ENCODE data around the gene CACNA2D2. TPM values are rescaled to one million over a fixed set of nuclear protein-coding genes. Genes with fewer than 3 reads are reported as not detected.

The CACNA2D2 gene
- total and polyA plus RNA-seq, 2 of the 8 experiments (the other 6 are each of a cell fraction or from before 2014, with no cell fraction given), result 14.1 to 25.0 TPM

DNA sequence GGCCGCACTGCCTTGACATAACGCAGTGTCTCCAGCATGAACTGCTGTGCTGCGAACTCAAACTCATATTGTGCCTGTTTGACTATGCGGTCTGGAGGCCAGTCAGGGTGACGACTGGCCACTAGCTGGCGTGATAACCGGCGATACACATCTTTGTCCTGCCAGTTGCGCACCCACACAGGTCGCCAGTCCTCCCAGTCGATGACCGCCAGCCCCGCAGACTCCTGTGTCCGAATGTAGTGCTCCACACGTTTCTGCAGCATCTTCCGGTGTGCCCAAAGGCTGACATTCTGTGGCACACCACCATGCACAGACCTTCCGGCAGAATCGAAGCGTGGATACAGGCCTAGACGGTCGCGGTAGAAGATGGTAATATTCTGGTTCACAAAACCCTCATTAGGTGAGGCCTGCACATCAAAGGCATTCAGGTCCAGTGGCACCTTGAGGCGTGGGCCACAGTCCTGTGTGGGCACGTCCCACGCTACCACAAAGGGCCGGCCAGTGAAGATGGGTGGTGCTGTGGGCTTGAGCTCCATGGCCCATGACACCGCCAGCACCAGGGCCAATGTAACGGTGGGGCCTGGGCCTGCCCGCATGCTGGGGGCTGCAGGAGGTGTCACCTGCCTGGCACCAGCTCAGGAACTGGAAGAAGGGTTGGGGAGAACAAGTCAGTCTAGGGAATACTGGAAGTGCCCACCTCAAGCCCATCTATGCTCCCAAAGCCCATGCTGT is 183.4 kb downstream of the CACNA2D2 start:
- no peak overlapping the region for H3K23ac ChIP-seq (ENCODE audit: insufficient read length)
- TF ChIP-seq KDM5A (IDR thresholded peaks at IDR 0.05; ENCODE audit: low read length) (no peak), TBP (IDR thresholded peaks at IDR 0.05; ENCODE audit: low read depth, low read length) (no peak), RXRA (IDR thresholded peaks at IDR 0.05; ENCODE audit: insufficient read depth, low read depth, low read length) (no peak), PHF8 (conservative IDR thresholded peaks at IDR 0.05; ENCODE audit: low read depth, low read length) (no peak), FOSL1 (IDR thresholded peaks at IDR 0.05; ENCODE audit: insufficient read depth, low read depth, low read length) (no peak), CTBP2 (IDR thresholded peaks at IDR 0.05; ENCODE audit: borderline replicate concordance, insufficient read depth, insufficient read length, low read length) (no peak)
- TF ChIP-seq, protein P1, sequence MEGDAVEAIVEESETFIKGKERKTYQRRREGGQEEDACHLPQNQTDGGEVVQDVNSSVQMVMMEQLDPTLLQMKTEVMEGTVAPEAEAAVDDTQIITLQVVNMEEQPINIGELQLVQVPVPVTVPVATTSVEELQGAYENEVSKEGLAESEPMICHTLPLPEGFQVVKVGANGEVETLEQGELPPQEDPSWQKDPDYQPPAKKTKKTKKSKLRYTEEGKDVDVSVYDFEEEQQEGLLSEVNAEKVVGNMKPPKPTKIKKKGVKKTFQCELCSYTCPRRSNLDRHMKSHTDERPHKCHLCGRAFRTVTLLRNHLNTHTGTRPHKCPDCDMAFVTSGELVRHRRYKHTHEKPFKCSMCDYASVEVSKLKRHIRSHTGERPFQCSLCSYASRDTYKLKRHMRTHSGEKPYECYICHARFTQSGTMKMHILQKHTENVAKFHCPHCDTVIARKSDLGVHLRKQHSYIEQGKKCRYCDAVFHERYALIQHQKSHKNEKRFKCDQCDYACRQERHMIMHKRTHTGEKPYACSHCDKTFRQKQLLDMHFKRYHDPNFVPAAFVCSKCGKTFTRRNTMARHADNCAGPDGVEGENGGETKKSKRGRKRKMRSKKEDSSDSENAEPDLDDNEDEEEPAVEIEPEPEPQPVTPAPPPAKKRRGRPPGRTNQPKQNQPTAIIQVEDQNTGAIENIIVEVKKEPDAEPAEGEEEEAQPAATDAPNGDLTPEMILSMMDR (IDR thresholded peaks at IDR 0.05; ENCODE audit: control extremely low read depth in 1 of 3, insufficient read depth in 1 of 3, low read depth in 1 of 3, low read length in 3 of 3), result no peak
- peak overlapping the region; percentile 72; the same call in 1 of the 2 replicates for H3K27ac ChIP-seq (ENCODE audit: low read depth, low read length)
- no peak overlapping the region for H3K14ac ChIP-seq (ENCODE audit: insufficient read length)
- no peak overlapping the region for H3K56ac ChIP-seq (replicated peaks; ENCODE audit: insufficient read length, low read depth, low read length)
- H3K79me1 ChIP-seq (ENCODE audit: low read depth, low read length), result peaks cover 20% of the 10 kb centered on the region
- H2BK20ac ChIP-seq (ENCODE audit: low read length), result no peak overlapping the region
- 94% methylated on average over 29 of the region's 29 CpGs; no CpG with 5 or more reads in 1 of the 2 experiments for WGBS, 2 experiments (ENCODE audit: extremely low coverage in 1 of 2, insufficient coverage in 1 of 2, insufficient read length in 1 of 2, insufficient replicate concordance in 2 of 2, low coverage in 1 of 2, low lambda C conversion rate in 2 of 2, missing lambda C conversion rate in 1 of 2)
- H3K4me2 ChIP-seq (ENCODE audit: insufficient read depth in 1 of 2, low read depth in 2 of 2, low read length in 2 of 2), result peak overlapping the region; percentile 97
- H2BK15ac ChIP-seq (ENCODE audit: low read length), result peak overlapping the region; percentile 31
- peak overlapping the region; percentile 6 for H3K4ac ChIP-seq (replicated peaks; ENCODE audit: insufficient read length, low read depth, low read length)
- H4K91ac ChIP-seq (replicated peaks; ENCODE audit: insufficient read length, low read length), result peak overlapping the region; percentile 1
- no peak overlapping the region for H2BK120ac ChIP-seq (replicated peaks; ENCODE audit: low read depth, low read length)
- FAIRE-seq, result no peak
- H3K23me2 ChIP-seq (ENCODE audit: low read depth, low read length), result peaks cover 17% of the 10 kb centered on the region
- no peak for DNase-seq (ENCODE audit: low read depth in 1 of 2, low spot score in 2 of 2)
- H4K5ac ChIP-seq (ENCODE audit: insufficient read length, low read depth, low read length), result no peak overlapping the region
- no peaks in the 10 kb centered on the region for H3K27me3 ChIP-seq (replicated peaks in 1 of 4; ENCODE audit: control insufficient read depth in 3 of 4, extremely low read depth in 1 of 4, insufficient read depth in 3 of 4, low read length in 3 of 4)
- H4K20me1 ChIP-seq (replicated peaks in 1 of 2; ENCODE audit: control insufficient read depth in 1 of 2, insufficient read depth in 2 of 2, low read length in 2 of 2), result peaks cover 19 to 35% of the 10 kb centered on the region in 2 experiments
- no peak overlapping the region for H3K18ac ChIP-seq (ENCODE audit: extremely low read depth, low read length)
- H3K9me3 ChIP-seq (ENCODE audit: insufficient read depth in 2 of 2, low read depth in 1 of 2, low read length in 1 of 2), result no peaks in the 10 kb centered on the region
- H4K8ac ChIP-seq (ENCODE audit: extremely low read depth, insufficient read depth, low read length), result no peak overlapping the region
- no peak overlapping the region for H2AFZ ChIP-seq (ENCODE audit: low read length)
- H3K4me3 ChIP-seq (ENCODE audit: extremely low read depth in 1 of 4, insufficient read depth in 2 of 4, low read depth in 3 of 4, low read length in 4 of 4), result peak overlapping the region; percentile 89 to 96 (median 94)
- H2AK5ac ChIP-seq (ENCODE audit: low read depth, low read length), result peak overlapping the region; percentile 32; the same call in 1 of the 2 replicates
- H3K36me3 ChIP-seq (ENCODE audit: control insufficient read depth in 2 of 4, insufficient read depth in 4 of 4, low read length in 3 of 4), result peaks cover 16 to 34% (median 28%) of the 10 kb centered on the region in 4 experiments
- peaks cover 0 to 35% (median 19%) of the 10 kb centered on the region in 4 experiments; a peak in 6 of 7 replicates for H3K4me1 ChIP-seq (replicated peaks in 1 of 4; ENCODE audit: control insufficient read depth in 3 of 4, insufficient read depth in 4 of 4, low read length in 3 of 4)
- POLR2A ChIA-PET (ENCODE audit: partially characterized antibody), result interaction anchor here (0.7 to 12.6 kb wide), 14 partner anchors 10 to 161 kb away, joined by 3 to 149 read pairs (median 5); partner anchors contain the start of genes HYAL1, HYAL3, LSMEM2 and NAA80
- H2BK12ac ChIP-seq (ENCODE audit: low read depth, low read length), result no peak overlapping the region
- peaks cover 0 to 25% of the 10 kb centered on the region in 2 experiments; a peak in 3 of 4 replicates for H3K79me2 ChIP-seq (ENCODE audit: control insufficient read depth in 1 of 2, insufficient read depth in 2 of 2, low read length in 2 of 2)
- CTCF ChIA-PET (ENCODE audit: partially characterized antibody), result interaction anchor here (0.6 to 5.6 kb wide), 13 partner anchors 13 to 628 kb away, joined by 3 to 60 read pairs (median 5); partner anchors contain the start of genes HYAL1, HYAL3 and NAA80
- peak overlapping the region; percentile 62 for H2BK5ac ChIP-seq (ENCODE audit: low read depth, low read length)
- H3K9ac ChIP-seq (replicated peaks in 1 of 4; ENCODE audit: extremely low read depth in 1 of 4, low read depth in 3 of 4, low read length in 3 of 4), result peak overlapping the region; percentile 86 to 100 (median 94)

Data from H1 (cell line).